GM18511 (cell line): Measurements from ENCODE around the gene ARHGAP27.
"Not testable (repeated sequence)": the region's sequence is repeated elsewhere in the genome, so short reads cannot be mapped to it uniquely, and the experiment has no call there.

Source experiments
- ATAC-seq: cut with Tn5 transposase; IDR thresholded peaks from one replicate; pipeline ENCODE4 v1.9.1; 2021; ENCODE audit warnings: mild to moderate bottlenecking, moderate library complexity; ENCODE audit not compliant: unreplicated experiment

The ARHGAP27 gene

DNA sequence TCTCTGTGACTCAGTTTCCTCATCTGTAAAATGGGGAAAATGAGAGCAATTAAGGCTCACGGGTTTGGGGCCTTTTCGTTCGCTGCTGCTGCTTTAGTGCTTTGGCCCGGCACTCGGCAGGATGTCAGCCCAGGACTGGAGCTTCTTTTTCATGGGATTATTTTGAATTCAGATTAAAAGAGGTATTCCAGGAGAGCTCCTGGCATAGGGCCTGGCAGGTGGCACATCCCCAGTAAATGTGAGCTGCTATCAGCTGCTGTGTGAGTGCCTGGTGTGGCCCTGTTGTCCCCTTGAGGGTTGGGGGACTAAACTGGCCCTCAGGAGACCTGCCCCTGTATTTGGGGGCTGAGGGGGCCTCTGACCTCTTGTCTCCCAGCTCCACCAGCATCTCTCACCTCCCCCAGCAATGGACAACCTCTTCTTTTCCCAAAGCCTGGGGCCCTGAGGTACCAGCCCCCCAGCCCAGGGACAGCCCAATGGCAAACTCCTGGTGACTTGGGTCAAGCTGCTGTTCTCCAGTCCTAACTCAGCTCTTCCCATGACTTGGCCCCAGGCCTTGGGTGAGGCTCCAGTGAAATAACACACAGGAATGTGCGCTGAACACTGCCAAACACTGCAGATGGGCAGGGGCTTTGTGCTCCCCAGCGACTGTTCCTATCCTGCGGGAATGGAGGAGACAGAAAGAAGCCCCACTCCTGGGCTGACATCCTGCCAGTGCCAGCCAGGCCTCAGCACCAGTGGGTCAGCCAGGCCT, 14.4 kb upstream of the ARHGAP27 start:
- not testable (repeated sequence) for ATAC-seq

DNA sequence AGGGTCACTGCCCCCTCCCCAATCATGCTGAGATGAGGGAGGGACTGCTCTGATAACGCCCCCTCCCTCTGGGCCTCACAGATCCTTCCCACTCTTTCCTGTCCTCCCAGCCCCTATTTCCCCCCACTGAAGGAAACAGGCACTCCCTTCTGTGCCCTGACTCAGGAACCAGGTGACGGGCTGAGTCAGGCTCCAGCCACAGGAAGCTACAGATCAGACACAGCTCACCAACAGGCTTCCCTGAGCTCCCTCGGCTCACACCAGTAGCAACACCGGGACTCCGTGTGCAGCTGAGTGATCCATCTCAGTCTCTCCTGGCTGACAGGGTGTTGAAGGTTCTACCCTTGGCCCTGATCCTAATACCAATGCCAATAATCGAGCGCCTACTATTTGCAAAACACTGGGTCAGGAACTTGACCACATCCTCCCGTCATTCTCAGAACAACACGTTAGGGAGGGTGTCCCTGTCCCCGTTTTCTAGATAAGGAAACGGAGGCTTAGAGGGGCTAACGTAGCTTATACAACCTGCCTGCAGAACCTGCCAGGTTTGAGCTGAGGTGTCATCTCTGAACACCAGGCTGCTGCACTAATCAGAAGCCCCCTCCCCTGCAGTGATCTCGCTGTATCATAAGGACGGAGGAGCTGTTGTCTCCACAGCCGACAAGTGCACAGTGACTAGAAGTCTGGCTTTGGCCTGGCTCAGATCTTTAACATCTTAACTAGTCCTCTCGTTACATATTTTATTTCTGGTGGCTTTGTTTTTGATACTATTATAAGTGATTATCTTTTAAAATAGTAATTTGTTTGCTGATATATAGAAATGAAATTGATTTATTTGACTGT, 13.5 kb upstream of the ARHGAP27 start:
- ATAC-seq = not testable (repeated sequence)

DNA sequence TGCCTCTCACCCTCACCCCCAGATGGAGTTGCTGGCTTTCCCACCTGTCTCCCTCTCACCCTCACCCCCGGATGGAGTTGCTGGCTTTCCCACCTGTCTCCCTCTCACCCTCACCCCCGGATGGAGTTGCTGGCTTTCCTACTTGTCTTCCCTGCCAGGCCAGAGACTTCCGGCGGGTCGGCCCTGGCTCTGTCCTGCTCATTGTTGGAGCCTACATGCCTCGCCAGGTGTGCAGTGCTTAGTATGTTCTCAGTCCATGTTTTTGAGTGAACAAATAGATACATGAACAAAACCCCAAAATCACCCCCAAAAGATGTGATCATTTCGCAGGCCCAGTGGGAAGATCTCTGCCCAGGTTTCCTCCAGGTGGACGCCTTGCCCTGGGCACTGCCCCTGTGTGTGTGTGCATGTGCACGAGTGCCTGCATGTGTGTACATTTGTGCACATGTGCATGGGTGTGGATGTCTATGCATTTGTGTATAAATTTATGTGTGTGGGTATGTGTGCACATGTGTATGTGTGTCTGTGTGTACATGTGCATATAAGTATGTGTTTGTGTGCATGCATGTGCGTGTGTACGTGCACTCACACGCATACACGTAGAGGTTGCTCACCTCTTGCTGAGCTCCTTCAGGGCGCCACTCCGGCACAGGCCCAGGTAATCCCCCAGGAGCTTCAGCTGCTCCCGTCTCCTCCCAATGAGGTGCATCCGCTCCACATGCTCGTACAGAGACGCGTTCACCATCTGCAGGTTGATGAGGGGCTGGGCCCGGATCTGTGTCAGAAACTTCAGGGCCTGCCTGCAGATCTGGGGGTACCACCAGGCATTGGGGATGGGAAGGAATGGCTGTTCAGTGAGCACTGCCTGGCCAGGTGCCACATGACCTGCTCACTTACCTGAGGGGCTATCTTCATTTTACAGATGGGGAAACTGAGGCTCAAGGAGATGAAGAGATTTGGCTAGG, 12.5 kb upstream of the ARHGAP27 start:
- ATAC-seq = not testable (repeated sequence)

DNA sequence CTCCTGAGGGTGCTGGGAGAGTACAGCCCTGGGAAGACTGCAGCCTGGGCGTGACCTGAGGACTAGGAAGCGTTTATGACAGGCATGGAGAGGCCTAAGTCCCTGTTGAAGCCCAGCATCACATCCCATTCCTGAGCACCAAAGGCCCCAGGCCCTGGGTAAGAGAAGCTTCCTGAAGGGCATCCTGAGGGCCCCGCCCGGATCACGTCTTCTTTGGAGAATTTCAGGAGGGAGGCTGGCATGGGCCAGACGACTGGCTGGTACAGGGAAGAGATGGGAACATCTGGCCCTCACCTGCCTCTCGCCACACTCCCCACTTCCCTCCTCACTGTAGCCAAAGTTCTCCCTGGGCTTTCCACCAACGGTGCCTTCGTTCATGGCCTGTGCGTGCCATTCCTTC, 11.6 kb upstream of the ARHGAP27 start:
- ATAC-seq = not testable (repeated sequence)

DNA sequence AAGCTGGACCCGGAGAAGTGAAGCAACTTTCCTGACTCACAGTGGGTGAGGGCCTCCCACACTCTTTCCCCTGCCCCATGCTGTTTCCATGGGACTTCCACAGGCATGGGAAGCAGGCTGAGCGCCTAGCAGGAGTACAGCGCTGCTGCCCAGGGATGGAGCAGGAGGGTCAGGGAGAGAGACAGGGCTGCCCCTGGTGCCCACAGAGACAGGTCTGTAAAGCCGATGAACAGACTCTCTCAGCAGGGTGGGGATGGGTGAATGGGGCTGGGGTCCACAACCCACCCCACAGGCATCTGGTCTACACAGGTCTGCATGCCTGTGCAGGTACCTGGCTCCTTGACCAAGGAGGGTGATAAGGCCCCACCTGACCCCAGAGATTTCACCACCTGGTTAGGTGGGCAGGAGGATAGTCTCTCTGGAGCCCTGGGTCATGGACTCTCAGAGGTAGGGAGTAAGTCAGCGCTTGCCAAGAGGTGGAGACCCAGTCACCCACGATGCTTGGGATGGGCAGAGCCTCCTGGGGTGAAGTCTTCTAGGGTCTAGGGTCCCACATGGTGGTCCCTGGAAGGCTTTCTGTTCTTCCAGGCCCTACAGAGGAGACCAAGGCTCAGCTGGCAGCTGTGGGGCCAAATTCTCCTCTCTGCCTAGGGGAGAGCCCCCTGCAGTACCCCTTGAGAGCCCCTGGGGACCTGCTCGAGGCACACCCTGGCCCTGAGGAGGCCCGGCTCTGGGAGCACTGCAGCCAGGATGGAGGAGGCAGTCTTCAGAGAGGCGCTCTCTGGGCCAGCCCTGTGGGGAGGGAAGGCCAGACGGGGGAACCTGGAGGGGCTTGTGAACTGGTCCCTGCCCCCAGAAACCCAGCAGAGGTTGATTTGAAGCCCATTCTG, 10.9 kb upstream of the ARHGAP27 start:
- not testable (repeated sequence) for ATAC-seq

DNA sequence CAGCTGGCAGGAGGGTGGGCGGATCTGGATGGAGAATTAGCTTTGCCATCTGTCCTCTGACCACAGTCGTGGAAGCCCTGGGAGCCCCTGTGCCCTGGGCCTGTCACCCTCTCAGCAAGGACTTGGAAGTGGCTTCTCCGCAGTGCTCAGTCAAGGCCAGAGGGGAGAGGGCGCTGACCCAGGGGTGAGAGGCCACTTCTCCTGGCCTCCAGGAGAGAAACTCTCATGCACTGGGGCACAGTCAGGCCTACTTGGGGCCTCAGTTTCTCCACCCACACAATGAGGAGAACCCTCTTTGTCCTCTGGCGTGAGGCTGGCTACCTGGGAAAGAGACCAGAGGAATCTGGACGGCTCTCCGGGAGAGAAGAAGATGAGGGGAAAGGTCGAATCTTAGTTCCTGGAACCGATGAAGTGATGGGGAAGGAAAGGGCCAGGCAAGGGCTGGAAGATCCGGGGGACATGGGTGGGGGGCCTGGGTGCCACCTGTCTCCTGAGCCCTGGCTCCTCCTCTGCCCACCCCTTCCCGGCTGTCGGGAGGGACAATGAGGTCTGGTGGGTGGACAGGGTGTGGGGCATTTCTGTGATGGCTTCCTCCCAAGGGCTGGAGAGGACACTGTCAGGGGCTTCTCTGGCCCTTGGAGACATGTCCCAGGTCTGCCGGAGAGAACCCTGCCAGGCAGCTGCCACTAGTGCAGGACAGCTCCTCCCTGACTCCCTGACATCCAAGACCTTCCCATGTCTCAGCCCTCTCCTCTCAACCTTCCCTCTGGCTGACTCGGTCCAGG, 9.0 kb upstream of the ARHGAP27 start:
- no peak for ATAC-seq

DNA sequence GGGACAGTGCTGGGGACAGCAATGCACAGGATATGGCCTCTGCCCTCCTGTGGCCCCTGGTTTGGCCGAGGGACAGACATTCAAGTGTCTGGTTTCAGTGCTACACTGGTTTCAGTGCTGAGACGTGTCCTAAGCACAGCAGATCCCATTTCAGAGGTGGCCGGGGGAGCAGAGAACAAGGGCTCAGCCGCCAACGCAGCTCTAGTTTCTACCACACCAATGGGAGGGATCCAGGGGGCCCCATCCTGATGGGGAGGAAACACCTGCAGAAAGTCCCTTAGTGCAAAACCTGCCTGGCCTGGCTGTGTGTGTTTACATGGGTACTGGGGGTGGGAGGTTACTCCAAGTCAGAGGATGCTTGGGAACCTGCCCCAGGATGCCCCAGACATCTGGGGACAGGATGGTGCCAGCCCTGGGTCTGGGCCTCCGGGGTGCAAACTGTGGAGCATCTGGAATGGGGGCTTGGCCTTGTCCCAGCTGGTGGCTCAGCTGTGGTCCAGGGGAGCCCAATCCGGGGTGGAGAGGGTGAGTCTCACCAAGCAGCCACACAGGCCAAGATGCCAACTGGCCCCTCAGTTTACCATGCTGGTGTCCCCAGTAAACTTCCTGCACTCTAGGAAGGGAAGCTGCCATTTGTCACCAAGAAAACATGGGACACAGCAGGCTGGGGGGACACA, 8.3 kb upstream of the ARHGAP27 start:
- ATAC-seq = not testable (repeated sequence)

DNA sequence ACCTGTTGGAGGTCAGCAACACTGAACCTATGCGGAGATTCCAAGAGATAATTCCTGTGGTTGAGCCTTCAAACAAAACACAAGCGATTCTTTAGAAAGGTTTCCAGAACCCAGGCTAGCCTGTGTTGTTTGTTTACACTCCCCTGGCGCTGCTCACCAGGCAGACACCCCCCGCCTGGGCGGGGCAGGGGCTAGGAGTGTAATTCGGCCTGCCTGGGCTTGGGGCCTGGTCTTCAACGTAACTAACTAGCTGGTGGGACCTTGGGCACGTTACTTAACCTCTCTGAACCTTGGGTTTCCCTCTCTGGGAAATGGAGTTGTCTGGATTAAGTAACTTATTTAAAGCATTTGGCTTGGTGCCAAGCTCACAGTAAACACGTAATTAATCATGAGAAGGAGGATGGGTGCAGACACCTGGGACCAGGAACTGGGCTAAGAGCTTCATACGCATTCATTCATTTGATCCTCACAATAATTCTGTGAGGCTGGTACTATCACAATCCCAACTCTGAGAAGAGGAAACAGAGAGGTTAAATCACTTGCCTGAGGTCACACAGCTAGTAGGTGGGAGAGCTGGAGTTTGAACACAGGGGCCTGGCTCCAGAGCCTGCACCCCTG, 7.6 kb upstream of the ARHGAP27 start:
- no peak for ATAC-seq

DNA sequence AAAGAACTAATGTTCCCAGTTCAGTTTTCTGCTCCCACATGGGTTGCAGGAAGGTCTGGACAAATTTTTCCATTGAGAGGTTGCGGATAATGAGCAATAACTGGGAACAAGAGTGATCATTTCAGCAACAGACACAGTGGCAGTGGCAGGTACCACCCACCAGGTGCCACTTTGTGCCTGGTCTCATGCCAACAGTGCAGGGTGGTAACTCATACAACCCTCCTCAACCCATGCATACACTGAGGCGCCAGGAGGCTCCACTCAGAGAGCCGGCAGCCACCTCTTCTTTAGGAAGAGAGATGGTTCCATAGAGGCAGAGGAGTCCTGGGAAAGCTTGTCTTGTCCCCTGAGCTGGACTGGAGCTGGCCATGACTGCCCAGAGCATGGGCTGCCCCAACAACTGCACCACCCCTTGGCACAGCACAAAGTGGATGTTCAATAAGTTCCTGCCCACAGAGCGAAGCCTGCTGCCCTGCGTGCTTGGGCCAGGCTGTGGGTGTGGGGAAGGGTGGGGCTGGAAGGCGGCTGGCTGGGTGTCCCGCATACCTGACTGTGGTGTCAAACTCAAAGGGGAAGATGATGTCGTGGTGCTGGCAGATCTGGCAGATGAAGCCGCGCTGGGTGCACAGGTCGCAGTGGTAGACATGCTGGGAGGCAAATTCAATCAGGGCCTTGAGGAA, 6.4 kb upstream of the ARHGAP27 start:
- ATAC-seq = no peak

DNA sequence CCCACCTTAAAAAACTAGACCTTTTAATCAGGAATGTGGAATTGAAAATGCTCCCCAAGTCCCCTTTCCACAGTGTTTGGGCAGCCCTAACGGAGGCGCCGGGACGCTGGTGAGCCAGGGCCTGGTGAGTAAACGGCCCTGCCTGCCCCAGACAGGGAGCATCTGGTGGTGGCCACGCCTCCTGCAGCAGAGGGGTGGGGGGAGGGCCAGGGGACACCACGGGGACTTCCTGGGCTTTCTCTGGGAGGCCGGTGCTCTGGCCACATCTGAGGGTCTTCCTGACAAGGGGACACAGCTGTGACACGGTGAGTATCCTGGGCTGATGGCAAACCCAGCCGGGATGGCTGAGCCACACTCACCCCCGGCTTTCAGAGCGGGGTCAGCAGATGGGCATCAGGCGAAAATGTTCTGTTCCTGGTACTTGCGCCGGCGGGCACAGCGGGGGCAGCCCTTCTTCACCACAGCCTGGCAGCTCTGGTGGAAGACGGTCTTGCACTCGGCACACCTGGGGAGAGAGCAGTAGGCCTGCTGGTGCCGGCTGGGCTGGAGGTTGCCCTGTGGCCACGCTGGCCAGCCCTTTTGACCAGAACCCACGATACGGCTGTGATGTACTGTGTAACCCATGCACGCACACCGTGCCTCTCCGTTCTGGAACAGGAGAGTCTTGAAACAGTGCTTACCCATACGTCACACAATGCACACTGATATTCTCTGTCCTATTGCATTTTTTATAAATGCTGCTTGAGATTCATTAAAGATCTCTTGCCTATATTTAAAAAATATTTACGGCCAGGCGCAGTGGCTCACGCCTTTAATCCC, 5.0 kb upstream of the ARHGAP27 start:
- ATAC-seq = no peak

DNA sequence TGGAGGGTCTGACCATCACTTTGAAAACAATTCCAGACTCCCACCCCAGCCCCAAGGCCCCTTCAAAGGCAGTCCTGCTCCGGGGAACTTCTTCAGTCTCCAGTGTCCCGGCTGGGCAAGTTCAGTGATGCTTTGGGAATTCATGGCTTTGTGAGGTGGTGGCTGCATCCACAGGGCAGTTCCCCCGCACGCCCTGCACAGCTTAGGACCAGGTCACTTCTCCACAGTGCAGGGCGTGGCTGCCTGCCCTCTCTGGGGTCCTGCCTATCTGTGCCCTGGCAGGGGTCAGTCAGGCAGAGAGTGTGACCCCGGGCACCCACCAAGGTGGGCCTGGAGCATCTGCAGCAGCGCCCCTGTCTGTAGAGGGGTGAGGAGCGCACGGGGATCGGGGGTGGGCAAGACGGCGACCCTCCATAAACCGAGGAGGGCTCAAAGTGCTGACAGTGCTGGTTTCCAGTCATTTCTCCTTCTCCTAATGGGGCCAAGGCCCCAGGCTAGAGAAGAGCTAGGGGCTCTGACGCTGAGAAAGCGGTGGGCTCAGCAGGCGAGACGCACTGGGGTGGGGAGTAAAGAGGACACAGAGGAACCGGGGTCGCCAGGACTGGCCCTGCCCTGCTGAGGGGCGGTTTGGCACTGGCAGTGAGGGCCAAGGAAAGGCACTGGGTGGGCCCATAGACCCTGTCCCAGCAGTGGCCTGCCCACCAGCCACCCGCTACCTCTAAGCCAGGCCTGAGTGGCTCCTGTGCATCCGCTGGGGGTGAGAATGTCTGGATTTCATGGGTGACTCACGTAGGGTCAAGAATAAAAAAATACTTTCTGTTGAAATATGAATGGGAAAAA, 4.2 kb upstream of the ARHGAP27 start:
- no peak for ATAC-seq

DNA sequence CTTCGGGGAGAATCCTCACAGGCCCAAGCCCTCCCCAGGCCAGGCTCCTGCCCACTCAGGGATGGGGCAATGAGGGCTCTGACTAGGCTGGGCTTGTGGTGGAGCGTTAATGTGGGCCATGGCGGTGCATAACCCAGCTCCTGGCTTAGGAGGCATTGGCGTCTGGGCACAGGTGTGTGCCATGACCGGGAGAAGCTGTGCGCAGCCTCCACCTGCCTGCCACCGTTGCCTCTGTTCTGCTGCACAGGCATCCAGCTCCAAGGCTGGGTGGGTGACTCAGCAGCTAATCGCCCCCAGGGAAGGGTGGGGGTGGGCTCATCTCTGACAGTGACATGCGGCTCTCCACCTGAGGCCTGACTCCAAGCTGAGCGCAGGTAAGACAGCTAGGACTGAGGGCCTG, 3.5 kb upstream of the ARHGAP27 start:
- no peak for ATAC-seq

DNA sequence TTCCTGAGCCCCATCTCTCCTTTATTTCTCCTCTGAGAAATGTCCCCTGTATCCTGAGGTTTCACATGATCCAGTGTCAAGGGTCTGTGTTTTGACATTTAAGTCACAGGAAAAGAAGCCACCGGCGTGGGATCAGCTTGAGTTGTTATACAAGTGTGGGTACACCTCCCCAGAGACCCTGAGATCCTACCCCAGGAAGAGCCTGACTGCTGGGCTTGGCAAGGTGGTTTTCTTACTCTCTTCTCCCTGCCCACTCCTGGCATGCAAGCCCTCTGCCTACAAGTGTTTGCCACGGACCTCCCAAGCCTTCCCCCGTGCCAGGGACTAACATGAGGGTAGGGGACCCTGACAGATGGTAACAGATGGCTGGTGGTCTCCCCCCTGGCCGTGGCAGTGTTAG, 2.8 kb upstream of the ARHGAP27 start:
- ATAC-seq = no peak

DNA sequence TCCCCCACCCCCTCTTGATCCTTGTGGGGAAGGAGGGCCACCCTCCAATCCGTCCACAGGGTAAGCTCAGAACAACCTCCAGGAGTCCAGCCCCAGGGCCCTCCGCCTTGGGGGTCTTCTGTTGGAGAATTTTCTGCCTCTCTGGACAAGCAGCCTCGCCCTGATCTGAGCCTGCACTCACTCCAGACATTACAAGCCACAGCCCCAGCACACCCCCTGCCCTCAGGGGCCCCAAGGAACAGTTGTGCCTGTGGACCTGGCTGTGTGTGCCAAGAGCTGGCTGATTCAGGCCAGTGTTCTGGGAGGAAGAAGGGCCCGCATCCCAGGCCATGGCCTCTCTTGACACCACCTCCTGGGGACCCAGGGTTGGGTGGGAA, 477 bp upstream of the ARHGAP27 start:
- no peak for ATAC-seq

DNA sequence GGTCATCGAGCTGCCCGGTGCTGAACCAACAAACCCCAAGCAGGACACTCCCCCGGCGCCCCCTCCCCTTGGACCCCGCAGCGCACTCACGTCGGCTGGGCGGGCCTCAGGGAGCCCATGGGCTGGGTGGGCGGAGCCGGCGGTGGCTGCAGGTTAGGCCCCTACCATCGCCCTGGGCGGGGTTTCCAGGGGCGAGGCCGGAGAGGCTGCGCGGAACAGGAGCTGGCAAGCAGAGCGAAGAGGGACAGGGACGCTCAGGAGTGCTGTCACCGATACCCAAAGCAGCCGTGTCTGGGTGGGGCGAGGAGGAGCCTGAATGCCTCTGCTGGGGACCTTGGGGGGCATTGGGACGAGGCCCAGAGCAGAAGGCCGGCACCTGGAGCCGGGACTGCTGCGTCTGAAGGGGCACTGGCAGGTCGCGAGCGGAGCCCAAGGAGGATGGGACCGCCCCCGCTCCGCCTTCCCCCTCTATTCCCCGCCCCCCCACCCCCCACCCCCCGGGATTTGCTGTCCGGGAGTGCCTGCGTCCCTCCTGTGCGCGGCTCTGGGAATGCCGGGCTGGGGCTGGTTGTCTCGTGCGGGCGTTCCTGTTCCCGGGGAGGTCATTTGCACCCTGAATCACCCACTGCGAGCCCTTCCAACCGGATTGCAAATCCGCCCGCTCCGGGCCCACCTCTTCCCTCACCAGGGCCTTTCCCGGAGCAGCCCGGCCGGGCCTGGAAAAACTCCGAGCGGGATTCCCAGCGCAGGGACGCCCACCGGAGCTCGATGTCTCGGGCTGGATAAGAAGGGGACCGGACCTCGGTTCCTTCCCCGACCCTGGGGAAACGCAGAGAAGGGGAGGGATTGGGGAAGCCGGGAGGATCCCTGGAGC, 902 bp downstream of the ARHGAP27 start:
- ATAC-seq = peak; percentile 63
